ENCODE measurements around the gene SPATA1. TPM values are rescaled to one million over a fixed set of nuclear protein-coding genes. Genes with fewer than 3 reads are reported as not detected.

Gene SPATA1
- total RNA-seq, 1 experiment from 2014 or later = 0.85 TPM

DNA sequence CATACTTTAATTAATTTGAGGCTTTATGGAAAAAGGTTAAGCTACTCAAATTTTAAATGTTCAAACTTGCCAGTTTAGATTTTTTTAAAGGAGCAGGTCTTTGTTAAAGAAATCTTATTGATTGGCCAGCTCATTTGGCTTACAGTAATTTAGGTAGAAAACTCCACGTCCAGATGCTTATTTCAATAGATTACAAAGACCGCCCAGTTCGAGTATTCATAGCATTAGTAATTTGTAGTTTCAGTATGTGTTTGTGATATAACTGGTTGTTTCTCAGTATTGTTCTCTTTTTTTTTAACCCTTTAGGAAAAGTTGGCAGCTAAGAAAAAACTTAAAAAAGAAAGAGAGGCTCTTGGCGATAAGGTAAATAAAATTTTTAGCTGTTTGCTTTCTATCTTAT is 25.5 kb upstream of the SPATA1 start:
- peaks cover 8% of the 10 kb centered on the region for H3K4me1 Mint-ChIP-seq
- POLR2A ChIA-PET = no interaction called here
- no peak for DNase-seq (ENCODE audit: low spot score)
- ATAC-seq = no peak
- H3K27ac Mint-ChIP-seq = no peak overlapping the region
- TF ChIP-seq NFYB (CRISPR knock-in tag; conservative IDR thresholded peaks at IDR 0.05; ENCODE audit: low read depth) (no peak), ZNF317 (CRISPR knock-in tag; IDR thresholded peaks at IDR 0.05; ENCODE audit: borderline replicate concordance, low read depth) (no peak), GABPB1 (CRISPR knock-in tag; IDR thresholded peaks at IDR 0.05) (no peak), FOXP1 (CRISPR knock-in tag; IDR thresholded peaks at IDR 0.05; ENCODE audit: borderline replicate concordance) (no peak), SMAD3 (CRISPR knock-in tag; IDR thresholded peaks at IDR 0.05; ENCODE audit: borderline replicate concordance) (no peak), TEAD1 (CRISPR knock-in tag; IDR thresholded peaks at IDR 0.05) (no peak), ZNF416 (CRISPR knock-in tag; IDR thresholded peaks at IDR 0.05) (no peak)
- peaks cover 34% of the 10 kb centered on the region for H3K36me3 Mint-ChIP-seq
- peaks cover 17% of the 10 kb centered on the region for H3K9me3 Mint-ChIP-seq
- CTCF ChIA-PET = interaction anchor here (0.6 to 1.1 kb wide), 2 partner anchors 295 to 464 kb away, joined by 3 read pairs; no protein-coding TSS in a partner anchor
- peaks cover 35% of the 10 kb centered on the region for H3K27me3 Mint-ChIP-seq (ENCODE audit: low read depth)
- peak overlapping the region; percentile 97 for H3K4me3 Mint-ChIP-seq

- Mint-ChIP-seq H3K9me3 (peaks cover 21% of the 10 kb centered on the region), H3K4me3 (peak overlapping the region; percentile 13; the same call in 1 of the 2 replicates), H3K27ac (no peak overlapping the region), H3K36me3 (peaks cover 39% of the 10 kb centered on the region), H3K27me3 (ENCODE audit: low read depth) (peaks cover 28% of the 10 kb centered on the region), H3K4me1 (peaks cover 8% of the 10 kb centered on the region)
- no peak for DNase-seq (ENCODE audit: low spot score)
- TF ChIP-seq, protein P1, sequence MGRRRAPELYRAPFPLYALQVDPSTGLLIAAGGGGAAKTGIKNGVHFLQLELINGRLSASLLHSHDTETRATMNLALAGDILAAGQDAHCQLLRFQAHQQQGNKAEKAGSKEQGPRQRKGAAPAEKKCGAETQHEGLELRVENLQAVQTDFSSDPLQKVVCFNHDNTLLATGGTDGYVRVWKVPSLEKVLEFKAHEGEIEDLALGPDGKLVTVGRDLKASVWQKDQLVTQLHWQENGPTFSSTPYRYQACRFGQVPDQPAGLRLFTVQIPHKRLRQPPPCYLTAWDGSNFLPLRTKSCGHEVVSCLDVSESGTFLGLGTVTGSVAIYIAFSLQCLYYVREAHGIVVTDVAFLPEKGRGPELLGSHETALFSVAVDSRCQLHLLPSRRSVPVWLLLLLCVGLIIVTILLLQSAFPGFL (CRISPR knock-in tag; IDR thresholded peaks at IDR 0.05; ENCODE audit: borderline replicate concordance) = no peak
- no peak for TF ChIP-seq ZNF425 (CRISPR knock-in tag; conservative IDR thresholded peaks at IDR 0.05)
- no peak for TF ChIP-seq IRF2 (CRISPR knock-in tag; IDR thresholded peaks at IDR 0.05; ENCODE audit: borderline replicate concordance, low read depth)
- no peak for TF ChIP-seq E2F5 (CRISPR knock-in tag; IDR thresholded peaks at IDR 0.05)
- TF ChIP-seq E2F1 (CRISPR knock-in tag; IDR thresholded peaks at IDR 0.05) = no peak
- TF ChIP-seq, protein P2, sequence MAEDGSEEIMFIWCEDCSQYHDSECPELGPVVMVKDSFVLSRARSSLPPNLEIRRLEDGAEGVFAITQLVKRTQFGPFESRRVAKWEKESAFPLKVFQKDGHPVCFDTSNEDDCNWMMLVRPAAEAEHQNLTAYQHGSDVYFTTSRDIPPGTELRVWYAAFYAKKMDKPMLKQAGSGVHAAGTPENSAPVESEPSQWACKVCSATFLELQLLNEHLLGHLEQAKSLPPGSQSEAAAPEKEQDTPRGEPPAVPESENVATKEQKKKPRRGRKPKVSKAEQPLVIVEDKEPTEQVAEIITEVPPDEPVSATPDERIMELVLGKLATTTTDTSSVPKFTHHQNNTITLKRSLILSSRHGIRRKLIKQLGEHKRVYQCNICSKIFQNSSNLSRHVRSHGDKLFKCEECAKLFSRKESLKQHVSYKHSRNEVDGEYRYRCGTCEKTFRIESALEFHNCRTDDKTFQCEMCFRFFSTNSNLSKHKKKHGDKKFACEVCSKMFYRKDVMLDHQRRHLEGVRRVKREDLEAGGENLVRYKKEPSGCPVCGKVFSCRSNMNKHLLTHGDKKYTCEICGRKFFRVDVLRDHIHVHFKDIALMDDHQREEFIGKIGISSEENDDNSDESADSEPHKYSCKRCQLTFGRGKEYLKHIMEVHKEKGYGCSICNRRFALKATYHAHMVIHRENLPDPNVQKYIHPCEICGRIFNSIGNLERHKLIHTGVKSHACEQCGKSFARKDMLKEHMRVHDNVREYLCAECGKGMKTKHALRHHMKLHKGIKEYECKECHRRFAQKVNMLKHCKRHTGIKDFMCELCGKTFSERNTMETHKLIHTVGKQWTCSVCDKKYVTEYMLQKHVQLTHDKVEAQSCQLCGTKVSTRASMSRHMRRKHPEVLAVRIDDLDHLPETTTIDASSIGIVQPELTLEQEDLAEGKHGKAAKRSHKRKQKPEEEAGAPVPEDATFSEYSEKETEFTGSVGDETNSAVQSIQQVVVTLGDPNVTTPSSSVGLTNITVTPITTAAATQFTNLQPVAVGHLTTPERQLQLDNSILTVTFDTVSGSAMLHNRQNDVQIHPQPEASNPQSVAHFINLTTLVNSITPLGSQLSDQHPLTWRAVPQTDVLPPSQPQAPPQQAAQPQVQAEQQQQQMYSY (CRISPR knock-in tag; IDR thresholded peaks at IDR 0.05) = no peak
- no peak for TF ChIP-seq USF2 (CRISPR knock-in tag; IDR thresholded peaks at IDR 0.05)
- TF ChIP-seq JAZF1 (CRISPR knock-in tag; IDR thresholded peaks at IDR 0.05) = no peak
- no peak for ATAC-seq
- POLR2A ChIA-PET = no interaction called here
- CTCF ChIA-PET = no interaction called here
Measured at GRCh38 chr1:84481317-84481716, 24.9 kb upstream of the SPATA1 start.
